Suprapubic skin (tissue), 4 donors: Measurements from ENCODE around the gene ATE1.

Source experiments
- EP300 ChIP-seq: sonication (generic); formaldehyde crosslinking; IDR thresholded peaks from one replicate; pipeline ENCODE4 v1.6.1; 2017; ENCODE audit warnings: antibody characterized with exemption
- POLR2A ChIP-seq, 2 donors: fragments of 450-650 bp; IDR thresholded peaks; one replicate each; pipeline ENCODE4 v1.6.1; 2017; ENCODE audit warnings: antibody characterized with exemption in 2 of 2, mild to moderate bottlenecking in 2 of 2, moderate library complexity in 2 of 2
- POLR2AphosphoS5 ChIP-seq, 3 donors: sonication (generic); formaldehyde crosslinking; IDR thresholded peaks; one replicate each; pipeline ENCODE4 v1.6.1; 2017; ENCODE audit warnings: antibody characterized with exemption in 3 of 3
- TF ChIP-seq, protein P1 (sequence below), 2 donors: fragments of 200-600 bp in 1 of 2; fragments of 450-650 bp in 1 of 2; sonication (generic) in 1 of 2; IDR thresholded peaks; one replicate each; pipeline ENCODE4 v1.5.1; 2016 to 2019; ENCODE audit warnings: antibody characterized with exemption in 2 of 2, mild to moderate bottlenecking in 1 of 2, moderate library complexity in 1 of 2

DNA sequence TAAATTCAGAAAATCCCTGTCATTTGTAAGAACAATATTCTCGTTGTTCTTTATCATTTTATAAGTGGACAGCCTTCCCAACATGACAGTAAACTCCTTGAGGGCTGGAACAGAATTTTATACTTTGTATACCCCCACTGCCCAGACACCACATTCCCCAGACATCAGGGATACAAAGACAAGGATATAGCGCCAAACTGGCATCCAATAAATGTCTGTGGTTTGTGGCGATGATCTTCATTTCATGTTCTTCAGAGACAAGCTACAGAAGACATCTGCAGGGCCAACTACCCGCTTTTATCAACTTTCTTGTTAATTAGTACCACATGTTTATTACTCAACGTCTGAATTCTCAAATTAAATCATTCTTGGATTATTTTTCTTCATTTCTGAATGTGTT is 155.9 kb downstream of the ATE1 start:
- TF ChIP-seq, protein P1, sequence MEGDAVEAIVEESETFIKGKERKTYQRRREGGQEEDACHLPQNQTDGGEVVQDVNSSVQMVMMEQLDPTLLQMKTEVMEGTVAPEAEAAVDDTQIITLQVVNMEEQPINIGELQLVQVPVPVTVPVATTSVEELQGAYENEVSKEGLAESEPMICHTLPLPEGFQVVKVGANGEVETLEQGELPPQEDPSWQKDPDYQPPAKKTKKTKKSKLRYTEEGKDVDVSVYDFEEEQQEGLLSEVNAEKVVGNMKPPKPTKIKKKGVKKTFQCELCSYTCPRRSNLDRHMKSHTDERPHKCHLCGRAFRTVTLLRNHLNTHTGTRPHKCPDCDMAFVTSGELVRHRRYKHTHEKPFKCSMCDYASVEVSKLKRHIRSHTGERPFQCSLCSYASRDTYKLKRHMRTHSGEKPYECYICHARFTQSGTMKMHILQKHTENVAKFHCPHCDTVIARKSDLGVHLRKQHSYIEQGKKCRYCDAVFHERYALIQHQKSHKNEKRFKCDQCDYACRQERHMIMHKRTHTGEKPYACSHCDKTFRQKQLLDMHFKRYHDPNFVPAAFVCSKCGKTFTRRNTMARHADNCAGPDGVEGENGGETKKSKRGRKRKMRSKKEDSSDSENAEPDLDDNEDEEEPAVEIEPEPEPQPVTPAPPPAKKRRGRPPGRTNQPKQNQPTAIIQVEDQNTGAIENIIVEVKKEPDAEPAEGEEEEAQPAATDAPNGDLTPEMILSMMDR (IDR thresholded peaks at IDR 0.05) = no peak
- TF ChIP-seq POLR2AphosphoS5 (IDR thresholded peaks at IDR 0.05) = no peak
- TF ChIP-seq POLR2A (IDR thresholded peaks at IDR 0.05) = no peak
- no peak for TF ChIP-seq EP300
